RWPE2 (cell line): ENCODE data around the gene PCDHGB3.

Experiments
- ATAC-seq: fragments of 200-7000 bp; cut with Tn5 transposase; 3 replicates; pipeline ENCODE4 v1.9.1; 2021; ENCODE audit warnings: low read depth
- DNase-seq: peaks from one replicate; pipeline ENCODE4 v3.0.0-alpha.2; 2020; ENCODE audit warnings: low spot score
- H3K27ac ChIP-seq: fragments of 450-650 bp; 2 replicates; pipeline ENCODE4 v1.5.1; 2017; ENCODE audit warnings: mild to moderate bottlenecking; ENCODE audit not compliant: poor library complexity, severe bottlenecking
- H3K27me3 ChIP-seq: fragments of 250-450 bp; sonication (Bioruptor Pico); 2 replicates; pipeline ENCODE4 v1.5.1; 2021; ENCODE audit warnings: mild to moderate bottlenecking, moderate library complexity; ENCODE audit not compliant: insufficient read depth, poor library complexity, severe bottlenecking
- H3K36me3 ChIP-seq: fragments of 250-450 bp; sonication (Bioruptor Pico); 2 replicates; pipeline ENCODE4 v1.5.1; 2020; ENCODE audit warnings: low read depth, mild to moderate bottlenecking, moderate library complexity
- H3K4me1 ChIP-seq: fragments of 250-450 bp; sonication (Bioruptor Pico); 2 replicates; pipeline ENCODE4 v1.5.1; 2021; ENCODE audit warnings: mild to moderate bottlenecking, moderate library complexity; ENCODE audit not compliant: insufficient read depth, poor library complexity, severe bottlenecking
- H3K4me3 ChIP-seq: fragments of 250-450 bp; sonication (Bioruptor Pico); 2 replicates; pipeline ENCODE4 v1.5.1; 2021; ENCODE audit warnings: mild to moderate bottlenecking, moderate library complexity; ENCODE audit not compliant: severe bottlenecking
- H3K9me3 ChIP-seq: fragments of 250-450 bp; sonication (Bioruptor Pico); 2 replicates; pipeline ENCODE4 v1.5.1; 2021; ENCODE audit warnings: mild to moderate bottlenecking, moderate library complexity; ENCODE audit not compliant: severe bottlenecking
- TF ChIP-seq, protein P1 (sequence below): fragments of 450-650 bp; IDR thresholded peaks from one replicate; pipeline ENCODE4 v1.5.1; 2017; ENCODE audit warnings: mild to moderate bottlenecking, moderate library complexity; ENCODE audit not compliant: poor library complexity, severe bottlenecking

Gene PCDHGB3

DNA sequence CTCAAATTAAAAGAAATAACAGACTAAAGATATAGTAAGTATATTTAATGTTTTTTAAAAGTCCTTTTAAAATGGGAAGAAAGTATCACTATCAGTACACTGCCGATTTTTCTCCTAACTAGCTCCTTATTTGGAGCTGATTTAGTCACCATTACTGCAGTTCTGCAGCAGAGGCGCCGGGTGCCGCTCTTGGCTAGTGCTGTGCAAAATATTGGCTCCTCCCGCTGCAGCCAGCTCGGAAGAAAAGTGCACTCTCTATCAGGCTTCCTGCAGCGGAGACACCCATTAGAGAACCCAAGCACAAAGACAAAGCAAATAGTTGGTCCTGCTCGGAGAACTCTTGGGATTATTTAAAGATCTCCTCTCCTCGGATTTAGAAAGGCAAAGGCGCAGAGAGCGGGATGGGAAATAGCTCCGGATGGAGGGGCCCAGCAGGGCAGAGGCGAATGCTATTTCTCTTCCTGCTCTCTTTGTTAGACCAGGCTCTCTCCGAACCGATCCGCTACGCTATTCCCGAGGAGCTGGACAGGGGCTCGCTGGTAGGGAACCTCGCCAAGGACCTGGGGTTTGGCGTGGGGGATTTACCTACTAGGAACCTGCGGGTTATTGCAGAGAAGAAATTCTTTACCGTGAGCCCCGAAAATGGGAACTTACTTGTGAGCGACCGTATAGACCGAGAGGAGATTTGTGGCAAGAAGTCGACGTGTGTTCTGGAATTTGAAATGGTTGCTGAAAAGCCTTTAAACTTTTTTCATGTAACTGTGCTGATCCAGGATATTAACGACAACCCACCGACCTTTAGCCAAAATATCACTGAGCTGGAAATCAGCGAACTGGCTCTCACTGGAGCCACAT, at the start of gene PCDHGB3:
Gene PCDHGB3, plus strand, starts transcription at position 249 of the 855 bp plus-strand sequence. Its CDS starts 153 bp downstream, at position 402.
- TF ChIP-seq, protein P1, sequence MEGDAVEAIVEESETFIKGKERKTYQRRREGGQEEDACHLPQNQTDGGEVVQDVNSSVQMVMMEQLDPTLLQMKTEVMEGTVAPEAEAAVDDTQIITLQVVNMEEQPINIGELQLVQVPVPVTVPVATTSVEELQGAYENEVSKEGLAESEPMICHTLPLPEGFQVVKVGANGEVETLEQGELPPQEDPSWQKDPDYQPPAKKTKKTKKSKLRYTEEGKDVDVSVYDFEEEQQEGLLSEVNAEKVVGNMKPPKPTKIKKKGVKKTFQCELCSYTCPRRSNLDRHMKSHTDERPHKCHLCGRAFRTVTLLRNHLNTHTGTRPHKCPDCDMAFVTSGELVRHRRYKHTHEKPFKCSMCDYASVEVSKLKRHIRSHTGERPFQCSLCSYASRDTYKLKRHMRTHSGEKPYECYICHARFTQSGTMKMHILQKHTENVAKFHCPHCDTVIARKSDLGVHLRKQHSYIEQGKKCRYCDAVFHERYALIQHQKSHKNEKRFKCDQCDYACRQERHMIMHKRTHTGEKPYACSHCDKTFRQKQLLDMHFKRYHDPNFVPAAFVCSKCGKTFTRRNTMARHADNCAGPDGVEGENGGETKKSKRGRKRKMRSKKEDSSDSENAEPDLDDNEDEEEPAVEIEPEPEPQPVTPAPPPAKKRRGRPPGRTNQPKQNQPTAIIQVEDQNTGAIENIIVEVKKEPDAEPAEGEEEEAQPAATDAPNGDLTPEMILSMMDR, result peak; percentile 57
- H3K36me3 ChIP-seq, result no peaks in the 10 kb centered on the region
- ATAC-seq (peak; percentile 75), DNase-seq (no peak)
- H3K9me3 ChIP-seq, result peaks cover 2% of the 10 kb centered on the region
- H3K4me1 ChIP-seq, result no peaks in the 10 kb centered on the region
- no peak within 1 kb of the TSS for H3K4me3 ChIP-seq
- no peak within 1 kb of the TSS for H3K27ac ChIP-seq
- H3K27me3 ChIP-seq, result peaks cover 82% of the 10 kb centered on the region

DNA sequence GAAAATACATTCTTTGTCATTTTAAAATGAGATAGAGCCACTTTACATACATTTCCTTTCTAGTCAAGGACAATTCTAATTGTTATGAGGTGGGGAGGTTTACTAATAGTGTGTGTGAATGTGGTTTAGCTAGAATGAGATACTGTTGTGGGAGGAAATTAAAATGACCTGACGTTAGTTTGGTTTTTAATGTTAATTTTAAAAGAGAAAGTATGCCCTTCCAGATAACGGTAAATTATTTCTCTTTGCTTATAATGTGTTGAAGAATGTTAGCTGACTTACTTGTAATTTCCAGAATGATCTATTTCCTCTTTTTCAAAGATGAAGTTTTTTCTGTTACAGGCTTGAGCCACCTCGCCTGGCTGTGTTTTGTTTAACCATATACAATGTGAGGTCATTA, 47.8 kb upstream of the PCDHGB3 start:
- no peak overlapping the region for H3K27ac ChIP-seq
- TF ChIP-seq, protein P1, result no peak
- no peak overlapping the region for H3K4me3 ChIP-seq
- no peaks in the 10 kb centered on the region for H3K27me3 ChIP-seq
- peaks cover 24% of the 10 kb centered on the region for H3K36me3 ChIP-seq
- ATAC-seq (no peak), DNase-seq (no peak)
- H3K9me3 ChIP-seq, result peaks cover 26% of the 10 kb centered on the region
- H3K4me1 ChIP-seq, result peaks cover 4% of the 10 kb centered on the region

GRCh38 chr5:141326088-141326854, 43.8 kb upstream of the PCDHGB3 start:
- Histone ChIP-seq H3K9me3 (no peaks in the 10 kb centered on the region), H3K4me3 (peak overlapping the region; percentile 9), H3K36me3 (no peaks in the 10 kb centered on the region), H3K27me3 (peaks cover 24% of the 10 kb centered on the region), H3K4me1 (peaks cover 4% of the 10 kb centered on the region), H3K27ac (no peak overlapping the region)
- DNase-seq (no peak), ATAC-seq (peak; percentile 86)
- TF ChIP-seq, protein P1, result peak; percentile 72

- Histone ChIP-seq H3K36me3 (no peaks in the 10 kb centered on the region), H3K4me3 (no peak overlapping the region), H3K9me3 (peaks cover 2% of the 10 kb centered on the region), H3K27me3 (peaks cover 40% of the 10 kb centered on the region), H3K4me1 (peaks cover 4% of the 10 kb centered on the region), H3K27ac (no peak overlapping the region)
- ATAC-seq, result no peak
- TF ChIP-seq, protein P1, result no peak
- no peak for DNase-seq
Measured at GRCh38 chr5:141328231-141328630, 41.8 kb upstream of the PCDHGB3 start.
